Measurements from ENCODE around the gene ADAMTS2. TPM values are rescaled to one million over a fixed set of nuclear protein-coding genes. Genes with fewer than 3 reads are reported as not detected.
"Not testable (repeated sequence)": the region's sequence is repeated elsewhere in the genome, so short reads cannot be mapped to it uniquely, and the experiment has no call there.

The ADAMTS2 gene
- total RNA-seq, 1 donor from 2014 or later, result 152 TPM

DNA sequence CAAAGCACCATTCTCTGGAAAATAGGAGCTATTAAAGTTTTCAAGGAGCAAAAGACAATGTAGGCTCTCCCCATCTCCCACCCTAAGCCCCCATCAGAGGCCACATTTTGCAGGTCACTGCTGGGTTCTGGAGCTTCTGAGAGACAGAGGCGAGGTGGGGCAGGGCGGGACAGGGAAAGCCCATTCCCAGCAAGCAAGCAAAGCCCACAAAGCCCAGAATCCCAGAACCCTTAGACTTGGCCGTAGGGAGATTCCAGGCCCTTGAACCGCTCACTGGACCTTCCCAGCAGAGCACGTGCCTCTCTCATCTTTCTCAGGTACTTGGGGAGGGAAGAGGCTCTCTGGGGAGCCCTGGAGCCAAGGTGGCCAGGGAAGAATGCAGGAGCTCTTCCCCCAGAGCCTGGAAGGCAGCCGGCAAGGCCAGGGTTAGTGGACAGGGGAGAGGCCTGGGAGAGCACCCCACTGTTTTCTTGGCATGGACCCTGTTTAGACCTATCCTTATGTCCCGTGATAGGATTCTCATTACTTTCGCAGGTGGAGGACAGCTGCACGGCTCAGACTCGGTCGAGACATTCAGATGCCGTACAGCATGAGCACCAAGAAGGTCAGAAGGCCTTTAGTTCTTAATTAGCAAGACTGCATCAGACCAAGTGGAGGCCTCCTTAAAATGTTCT is 232.7 kb downstream of the ADAMTS2 start:
- DNase-seq (ENCODE audit: low spot score), result no peak

DNA sequence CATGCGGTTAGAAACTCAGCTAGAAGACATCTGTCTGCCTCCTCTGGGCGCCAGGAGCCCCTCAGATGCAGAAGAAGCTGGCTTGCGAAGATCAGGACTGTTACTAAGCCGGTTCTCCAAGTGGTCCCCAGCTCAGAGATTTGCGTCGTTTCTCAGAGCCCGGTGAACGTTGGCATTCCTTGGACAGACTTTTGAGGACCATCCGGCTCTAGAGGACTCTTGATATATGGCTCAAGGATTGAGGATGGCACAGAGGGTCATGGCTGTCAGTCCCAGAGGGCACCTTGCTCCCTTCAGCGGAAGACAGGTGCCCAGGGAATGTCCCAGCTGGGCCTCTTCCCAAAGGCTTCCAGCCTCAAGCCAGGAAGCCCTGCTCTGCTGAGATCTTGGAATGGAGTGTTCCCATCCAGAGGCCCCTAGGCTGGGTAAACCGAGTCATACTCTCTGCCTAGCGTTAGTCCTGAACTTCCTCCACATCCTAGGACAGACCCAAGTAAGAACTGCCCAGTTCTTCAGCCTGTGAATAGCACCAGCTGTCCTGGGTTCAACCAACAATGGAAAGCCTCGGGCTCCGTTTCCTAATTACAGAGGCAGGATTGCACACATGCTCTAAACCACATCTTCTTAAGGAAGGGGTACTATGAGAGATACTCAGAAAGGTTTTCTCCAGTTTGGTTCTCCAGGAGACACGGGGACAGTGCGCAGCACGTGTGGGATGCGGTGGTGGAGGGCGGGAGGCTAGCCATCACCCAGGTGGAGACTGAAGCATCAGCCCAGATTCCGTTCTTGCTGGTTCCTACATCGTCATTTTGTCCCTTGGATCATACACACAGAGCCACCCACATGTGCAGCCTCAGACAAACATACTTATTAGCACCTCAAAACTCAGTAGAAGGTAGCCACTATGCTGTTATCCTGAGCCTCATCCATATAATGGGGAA is 233.7 kb downstream of the ADAMTS2 start:
- DNase-seq (ENCODE audit: low spot score), result no peak

DNA sequence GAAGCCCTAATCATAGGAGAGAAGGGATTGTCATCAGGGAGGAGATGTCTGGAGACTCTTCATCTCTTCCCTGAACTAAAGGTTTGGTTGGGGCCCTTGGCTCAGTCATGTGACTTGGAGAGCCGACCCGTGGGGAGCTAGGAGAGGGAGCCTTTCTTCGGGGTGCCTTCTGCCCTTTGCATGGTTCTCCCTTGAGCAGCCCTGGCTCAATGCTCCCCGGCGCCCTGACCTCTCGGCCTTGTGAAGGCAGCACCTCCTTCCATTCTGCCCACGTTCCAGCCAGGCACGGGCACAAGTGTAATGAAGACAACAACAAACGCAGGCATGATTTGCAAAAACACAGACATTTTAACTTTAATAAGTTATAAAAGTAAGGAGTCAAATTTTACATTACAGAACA is 234.7 kb downstream of the ADAMTS2 start:
- no peak for DNase-seq (ENCODE audit: low spot score)

DNA sequence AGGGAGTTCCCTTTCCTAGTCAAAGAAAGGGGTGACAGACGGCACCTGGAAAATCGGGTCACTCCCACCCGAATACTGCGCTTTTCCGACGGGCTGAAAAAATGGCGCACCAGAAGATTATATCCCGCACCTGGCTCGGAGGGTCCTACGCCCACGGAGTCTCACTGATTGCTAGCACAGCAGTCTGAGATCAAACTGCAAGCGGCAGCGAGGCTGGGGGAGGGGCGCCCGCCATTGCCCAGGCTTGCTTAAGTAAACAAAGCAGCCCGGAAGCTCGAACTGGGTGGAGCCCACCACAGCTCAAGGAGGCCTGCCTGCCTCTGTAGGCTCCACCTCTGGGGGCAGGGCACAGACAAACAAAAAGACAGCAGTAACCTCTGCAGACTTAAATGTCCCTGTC is 244.0 kb downstream of the ADAMTS2 start:
- not testable (repeated sequence) for DNase-seq (ENCODE audit: low spot score)

DNA sequence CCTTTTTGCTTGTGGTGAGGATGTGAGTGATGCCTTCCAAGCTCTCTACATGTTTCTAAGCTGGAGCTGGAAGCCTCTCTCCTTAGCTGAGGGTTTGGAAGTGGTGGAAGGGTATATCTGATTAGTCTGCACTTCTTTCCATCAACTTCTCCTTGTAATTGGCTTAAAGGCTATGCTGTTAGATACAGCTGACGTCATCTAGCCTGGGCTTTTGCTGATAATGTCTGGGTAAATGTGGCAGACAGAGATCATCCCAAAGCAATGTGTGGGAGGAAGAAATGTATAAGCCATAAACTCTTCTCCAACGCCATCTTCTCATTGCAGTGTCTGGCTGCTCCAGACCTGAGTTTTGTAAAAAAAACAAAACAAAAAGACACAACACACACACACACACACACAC is 255.8 kb downstream of the ADAMTS2 start:
- no peak for DNase-seq (ENCODE audit: low spot score)

DNA sequence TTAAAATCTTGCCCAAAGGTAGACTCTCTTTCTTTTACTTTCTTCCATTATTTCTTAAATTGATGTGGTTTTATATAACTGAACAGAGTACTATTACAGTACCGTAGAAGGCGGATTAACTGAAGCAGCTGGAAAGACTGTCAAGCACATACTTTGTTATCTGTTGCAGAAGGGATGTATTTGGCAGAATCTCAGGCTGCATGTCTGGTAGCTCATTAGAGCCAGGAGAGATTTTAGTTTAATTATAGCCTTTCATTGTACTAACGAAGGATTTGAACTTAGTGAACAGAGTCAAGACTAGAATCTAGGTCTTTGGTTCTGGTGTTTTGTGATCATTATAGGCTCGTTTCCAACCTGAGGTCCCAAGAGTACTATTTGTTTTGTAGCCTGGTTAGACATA is 264.5 kb downstream of the ADAMTS2 start:
- DNase-seq (ENCODE audit: low spot score), result no peak

DNA sequence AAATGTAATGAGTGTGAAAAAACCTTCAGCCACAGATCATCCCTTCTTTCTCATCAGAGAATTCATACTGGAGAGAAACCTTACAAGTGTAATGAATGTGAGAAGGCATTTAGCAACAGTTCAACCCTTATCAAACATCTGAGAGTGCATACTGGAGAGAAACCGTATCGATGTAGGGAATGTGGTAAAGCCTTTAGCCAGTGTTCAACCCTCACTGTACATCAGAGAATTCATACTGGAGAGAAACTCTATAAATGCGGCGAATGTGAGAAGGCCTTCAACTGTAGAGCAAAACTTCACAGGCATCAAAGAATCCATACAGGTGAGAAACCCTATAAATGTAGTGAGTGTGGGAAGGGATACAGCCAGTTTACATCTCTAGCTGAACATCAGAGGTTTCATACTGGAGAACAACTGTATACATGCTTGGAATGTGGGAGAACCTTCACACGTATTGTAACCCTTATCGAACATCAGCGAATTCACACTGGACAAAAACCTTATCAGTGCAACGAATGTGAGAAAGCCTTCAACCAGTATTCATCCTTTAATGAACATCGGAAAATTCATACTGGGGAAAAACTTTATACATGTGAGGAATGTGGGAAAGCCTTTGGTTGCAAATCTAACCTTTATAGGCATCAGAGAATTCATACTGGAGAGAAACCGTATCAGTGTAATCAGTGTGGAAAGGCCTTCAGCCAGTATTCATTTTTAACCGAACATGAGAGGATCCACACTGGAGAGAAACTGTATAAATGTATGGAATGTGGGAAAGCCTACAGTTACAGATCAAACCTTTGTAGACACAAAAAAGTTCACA is 265.9 kb downstream of the ADAMTS2 start:
- no peak for DNase-seq (ENCODE audit: low spot score)

DNA sequence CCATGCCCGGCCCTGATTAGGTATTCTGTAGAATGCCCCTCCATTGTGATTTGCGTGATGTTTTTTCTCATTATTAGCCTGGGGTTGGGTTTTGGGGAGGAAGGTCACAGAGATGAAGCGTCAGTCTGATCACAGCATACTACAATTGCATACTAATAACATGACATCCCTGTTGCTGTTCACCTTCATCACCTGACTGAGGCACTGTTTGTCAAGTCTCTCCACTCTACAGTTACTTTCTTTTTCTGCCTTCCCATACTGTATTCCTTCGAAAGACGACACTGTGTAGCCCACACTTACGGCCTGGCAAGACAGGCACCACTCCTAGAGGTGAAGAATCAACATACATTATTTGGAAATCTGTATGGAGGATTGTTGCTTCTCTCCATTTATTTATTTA is 279.6 kb downstream of the ADAMTS2 start:
- DNase-seq (ENCODE audit: low spot score), result no peak

DNA sequence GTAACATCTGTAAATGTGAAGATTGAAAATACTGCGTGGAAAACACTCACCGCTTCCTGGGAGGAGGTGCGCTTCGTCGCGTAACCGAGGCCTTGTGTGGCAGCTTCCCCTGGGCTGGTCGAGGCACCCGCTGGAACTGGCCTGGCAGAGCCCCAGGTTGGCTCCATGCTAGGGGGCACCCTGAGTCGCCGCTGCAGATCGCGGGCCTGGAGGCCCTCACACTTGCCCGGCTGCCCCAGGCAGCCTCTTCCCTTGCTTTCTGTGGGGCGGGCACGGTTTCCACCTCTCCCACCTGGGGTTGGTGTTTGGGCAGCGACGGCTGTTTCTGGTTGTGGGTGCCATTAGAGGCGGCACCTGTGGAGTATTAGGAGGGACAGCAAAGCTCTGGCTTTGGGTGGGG is 284.2 kb downstream of the ADAMTS2 start:
- no peak for DNase-seq (ENCODE audit: low spot score)

Other genes starting within 250 kb of the ADAMTS2 start
- gene RUFY1, start 205.1 kb upstream of the ADAMTS2 start, total RNA-seq (ENCODE audit: insufficient read depth, low replicate concordance), result 41.9 TPM

Measured in umbilical cord (tissue), 2 donors.